Measurements from ENCODE around the gene GRIK4.

GRIK4 gene

GRCh38 chr11:120712881-120713280 is 201.3 kb downstream of the GRIK4 start:
- DNase-seq = no peak

- DNase-seq = no peak
Measured at GRCh38 chr11:120713296-120713695, 201.7 kb downstream of the GRIK4 start.

- DNase-seq = peak; percentile 4
Measured at GRCh38 chr11:120714438-120714837, 202.9 kb downstream of the GRIK4 start.

GRCh38 chr11:120715239-120715638 is 203.7 kb downstream of the GRIK4 start:
- DNase-seq = peak; percentile 52

- DNase-seq = no peak
Measured at GRCh38 chr11:120717042-120717441, 205.5 kb downstream of the GRIK4 start.

- no peak for DNase-seq
Measured at GRCh38 chr11:120717623-120718022, 206.1 kb downstream of the GRIK4 start.

GRCh38 chr11:120718171-120718570 is 206.6 kb downstream of the GRIK4 start:
- DNase-seq = no peak

GRCh38 chr11:120719348-120719747 is 207.8 kb downstream of the GRIK4 start:
- DNase-seq = no peak

GRCh38 chr11:120720760-120721159 is 209.2 kb downstream of the GRIK4 start:
- DNase-seq = no peak

- DNase-seq = no peak
Measured at GRCh38 chr11:120722524-120722923, 211.0 kb downstream of the GRIK4 start.

- DNase-seq = no peak
Measured at GRCh38 chr11:120723751-120724150, 212.2 kb downstream of the GRIK4 start.

GRCh38 chr11:120727752-120728151 is 216.2 kb downstream of the GRIK4 start:
- DNase-seq = no peak

GRCh38 chr11:120735035-120735434 is 223.5 kb downstream of the GRIK4 start:
- no peak for DNase-seq

- DNase-seq = no peak
Measured at GRCh38 chr11:120738516-120739046, 227.0 kb downstream of the GRIK4 start.

- DNase-seq = no peak
Measured at GRCh38 chr11:120739780-120740179, 228.2 kb downstream of the GRIK4 start.

- no peak for DNase-seq
Measured at GRCh38 chr11:120740380-120740779, 228.8 kb downstream of the GRIK4 start.

GRCh38 chr11:120744016-120744994 is 232.8 kb downstream of the GRIK4 start:
- no peak for DNase-seq

- DNase-seq = no peak
Measured at GRCh38 chr11:120746376-120746775, 234.8 kb downstream of the GRIK4 start.

- DNase-seq = no peak
Measured at GRCh38 chr11:120746836-120747609, 235.5 kb downstream of the GRIK4 start.

GRCh38 chr11:120747850-120748814 is 236.6 kb downstream of the GRIK4 start:
- peak; percentile 4 for DNase-seq

GRCh38 chr11:120749395-120749794 is 237.8 kb downstream of the GRIK4 start:
- no peak for DNase-seq

Measured in hematopoietic multipotent progenitor cell treated with erythropoietin and hydrocortisone succinate and interleukin-3 and kit ligand, for 4 days (in vitro differentiated cells).